Upper lobe of left lung (tissue), 4 donors: ENCODE measurements around the gene SLC2A4RG.

Experiments
- CTCF ChIP-seq, 6 experiments: fragments of 450-650 bp in 4 of 6; fragments of 200-600 bp in 2 of 6; sonication (generic) in 2 of 6; IDR thresholded peaks; one replicate each; pipeline ENCODE4 v1.5.1; 2016 to 2019; ENCODE audit warnings: antibody characterized with exemption in 6 of 6
- EP300 ChIP-seq, 4 donors: sonication (generic); formaldehyde crosslinking; IDR thresholded peaks; one replicate each; pipeline ENCODE4 v1.5.1; 2017; ENCODE audit warnings: antibody characterized with exemption in 4 of 4, control low read depth in 2 of 4
- POLR2A ChIP-seq, 4 donors: fragments of 450-650 bp; IDR thresholded peaks; one replicate each; pipeline ENCODE4 v1.5.1; 2016 to 2017; ENCODE audit warnings: antibody characterized with exemption in 4 of 4, mild to moderate bottlenecking in 2 of 4
- POLR2AphosphoS5 ChIP-seq, 2 donors: sonication (generic); formaldehyde crosslinking; IDR thresholded peaks; one replicate each; pipeline ENCODE4 v1.5.1; 2017; ENCODE audit warnings: antibody characterized with exemption in 2 of 2

DNA sequence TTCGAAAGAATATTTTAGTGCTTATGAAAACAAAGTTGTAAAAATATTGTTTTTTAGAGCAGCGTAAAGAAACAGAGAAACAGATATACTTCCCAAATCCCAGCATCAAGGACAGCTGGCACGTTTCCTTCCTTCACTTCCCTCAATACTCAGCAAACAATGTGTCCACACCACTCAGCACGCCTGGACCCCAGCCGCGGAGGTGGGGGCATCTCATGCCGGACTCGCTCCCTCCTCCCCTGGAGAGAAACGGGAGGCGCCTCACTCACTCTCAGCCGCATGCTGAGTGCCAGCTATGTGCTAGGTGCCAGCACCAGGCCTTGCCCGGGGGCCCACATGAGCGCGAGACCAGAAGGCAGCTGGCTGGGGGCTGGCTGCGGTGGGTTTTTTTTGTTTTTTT, 34.7 kb downstream of the SLC2A4RG start:
- no peak for TF ChIP-seq POLR2A (IDR thresholded peaks at IDR 0.05)
- TF ChIP-seq CTCF (IDR thresholded peaks at IDR 0.05), result no peak
- TF ChIP-seq POLR2AphosphoS5 (IDR thresholded peaks at IDR 0.05), result no peak
- no peak for TF ChIP-seq EP300 (IDR thresholded peaks at IDR 0.05)
